Stimulated activated naive CD8-positive, alpha-beta T cell treated with anti-CD3 and anti-CD28 coated beads, Interleukin-15, Interleukin-2, amounts not matched to agents 100 U/mL and 50 U/mL, for 24 hours (primary cell): ENCODE measurements around the gene FAM171A1.
"Not testable (repeated sequence)": the region's sequence is repeated elsewhere in the genome, so short reads cannot be mapped to it uniquely, and the experiment has no call there.

Experiments used
- ATAC-seq: fragments of 150-1000 bp; cut with Tn5 transposase; one replicate; pipeline ENCODE4 v1.10.0; 2021
- DNase-seq: peaks from one replicate; pipeline ENCODE4 v3.0.0; 2021

FAM171A1 gene

DNA sequence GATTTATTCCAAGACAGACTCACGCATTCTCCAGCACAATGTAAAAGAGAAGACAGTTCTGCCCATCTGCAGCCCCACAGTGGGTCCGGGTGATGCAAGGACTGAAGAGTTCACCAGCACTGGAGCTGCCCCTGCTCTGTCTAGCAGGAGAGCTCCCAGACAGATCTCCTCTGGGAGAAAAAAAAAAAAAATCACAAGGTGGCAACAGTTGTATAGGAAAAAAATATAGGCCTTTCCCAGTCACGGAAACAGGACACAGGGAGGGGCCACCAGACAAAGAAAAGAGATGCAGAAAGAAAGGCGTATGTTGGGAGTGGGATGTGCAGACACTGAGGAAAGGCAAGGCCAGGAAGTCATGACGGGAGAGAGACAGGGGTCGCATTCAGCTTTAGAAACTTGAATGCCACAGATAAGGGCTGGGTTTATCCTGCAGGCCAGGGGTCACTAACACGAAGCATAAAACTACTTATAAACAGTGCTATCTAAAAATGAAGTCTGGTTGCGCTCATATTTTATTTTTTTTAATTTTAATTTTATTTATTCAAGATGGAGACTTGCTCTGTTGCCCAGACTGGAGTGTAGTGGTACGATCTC, 54.1 kb downstream of the FAM171A1 start:
- no peak for ATAC-seq
- no peak for DNase-seq

DNA sequence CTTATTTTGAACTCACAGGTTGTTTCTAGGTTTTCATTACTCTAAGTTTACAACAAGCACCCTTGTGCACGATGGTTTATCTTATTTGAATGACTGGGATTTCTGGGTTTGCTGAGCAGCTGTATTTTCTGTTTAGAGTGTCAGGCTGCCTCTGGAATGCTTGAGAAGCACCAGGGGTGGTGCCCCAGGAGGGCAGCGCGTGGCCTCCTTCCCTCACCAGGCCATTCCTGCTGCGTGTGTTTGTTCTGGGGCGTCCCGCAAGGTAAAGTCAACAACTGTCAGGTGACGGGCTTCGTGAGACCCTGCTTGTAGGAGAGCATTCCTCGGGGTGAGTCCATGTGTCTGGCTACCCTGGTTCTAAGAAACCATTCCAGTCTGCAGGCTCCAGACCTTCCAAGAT, 54.9 kb downstream of the FAM171A1 start:
- no peak for ATAC-seq

GRCh38 chr10:15315286-15315685, 55.8 kb downstream of the FAM171A1 start:
- DNase-seq (no peak), ATAC-seq (no peak)

More for the DNA sequence above, 54.9 kb downstream of the FAM171A1 start:
- DNase-seq, result no peak

DNA sequence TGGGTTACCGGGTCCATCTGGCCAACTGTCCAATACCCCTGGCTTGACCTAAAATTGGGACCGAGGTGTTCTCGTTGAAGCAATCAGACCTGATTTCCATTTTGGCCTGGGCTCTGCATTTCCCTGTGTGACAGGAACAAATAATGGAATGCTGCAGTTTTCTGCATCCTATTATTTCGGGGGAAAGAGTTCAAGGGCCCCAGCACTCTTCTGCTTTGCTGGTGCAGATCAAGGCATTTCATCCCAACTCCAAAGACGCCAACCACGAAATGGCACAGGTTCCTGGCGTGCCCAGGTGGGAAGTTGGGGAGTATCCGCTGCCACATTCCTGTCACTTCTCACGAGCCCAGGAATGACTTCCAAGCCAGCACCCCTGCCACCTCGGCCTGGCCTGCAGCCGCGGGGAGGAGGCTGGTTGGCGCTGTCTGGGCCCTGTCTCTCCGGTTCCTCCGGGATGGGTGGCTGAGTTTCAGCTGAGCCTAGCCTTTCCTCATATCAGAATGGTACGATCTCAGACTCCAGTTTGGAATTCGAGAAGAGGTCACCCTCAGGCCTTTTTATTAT, 56.5 kb downstream of the FAM171A1 start:
- ATAC-seq (no peak), DNase-seq (no peak)

DNA sequence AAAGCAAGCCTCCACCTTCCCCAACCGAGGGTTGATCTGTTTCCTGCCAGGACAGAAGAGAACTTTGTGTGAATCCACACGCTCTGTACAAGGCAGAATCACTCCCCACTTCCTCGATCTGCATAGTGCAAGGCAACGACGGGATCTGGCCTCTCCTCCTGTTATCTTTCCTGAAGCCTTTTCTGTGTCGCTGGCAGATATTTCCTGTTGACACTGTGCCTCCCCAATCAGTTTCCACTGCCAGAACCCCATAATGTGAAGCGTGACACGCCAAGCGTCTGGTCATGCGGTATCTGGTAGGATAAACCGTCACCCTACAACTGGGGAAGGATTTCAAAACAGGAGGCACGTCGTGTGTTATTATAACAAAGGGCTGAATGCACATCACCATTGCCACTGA, 57.2 kb downstream of the FAM171A1 start:
- ATAC-seq (no peak), DNase-seq (no peak)

DNA sequence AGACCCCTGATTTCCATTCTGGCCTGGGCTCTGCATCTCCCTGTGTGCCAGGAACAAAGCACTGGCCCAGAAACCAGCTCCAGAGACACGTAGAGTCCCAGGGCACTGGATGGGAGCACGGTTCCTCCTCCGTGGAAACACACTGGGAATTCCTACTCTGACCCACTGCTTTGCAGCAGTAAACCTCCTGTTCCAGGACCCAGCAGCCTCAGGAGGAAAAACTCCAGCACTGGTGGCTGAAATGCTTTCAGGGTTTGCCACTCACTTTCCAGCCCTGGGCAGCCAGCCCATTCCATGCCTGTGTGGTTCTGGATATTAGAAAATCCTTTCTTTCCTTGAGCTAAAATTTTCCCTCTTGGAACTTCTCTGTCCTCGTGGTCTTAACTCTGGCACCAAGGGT, 58.0 kb downstream of the FAM171A1 start:
- no peak for DNase-seq
- no peak for ATAC-seq

DNA sequence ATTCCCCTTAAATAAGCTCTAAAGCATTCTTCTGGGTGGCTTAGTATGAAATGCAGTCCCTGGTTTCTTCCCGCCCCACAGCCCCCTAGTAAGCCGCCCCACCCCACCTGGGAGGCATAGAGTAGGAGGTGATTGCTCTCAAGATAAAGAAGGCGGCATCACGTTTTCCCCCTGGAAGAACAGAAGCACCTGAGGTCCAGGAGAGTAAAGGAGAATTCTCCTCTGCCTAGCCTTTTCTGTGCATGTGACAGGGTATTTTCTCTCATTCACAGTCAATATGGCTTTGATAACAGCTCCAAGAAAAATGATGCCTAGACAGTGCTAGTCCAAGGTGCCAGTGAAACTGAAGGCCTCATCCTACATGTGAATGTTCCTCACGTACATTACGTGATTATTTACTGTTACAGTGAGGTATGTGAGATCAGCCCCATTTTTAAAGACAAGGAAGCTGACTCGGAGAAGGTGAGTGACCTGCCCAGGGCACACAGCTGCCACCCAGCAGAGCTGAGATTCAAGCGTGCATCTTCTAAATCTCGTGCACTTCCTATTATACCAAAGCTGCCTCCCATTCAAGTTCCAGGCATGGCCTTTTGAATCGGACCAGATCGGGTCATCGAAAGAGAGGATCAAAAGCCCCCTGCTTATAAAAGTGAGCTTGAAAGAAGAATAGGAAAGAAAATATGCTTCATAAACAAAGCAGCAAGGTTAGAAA, 59.4 kb downstream of the FAM171A1 start:
- no peak for ATAC-seq
- DNase-seq, result no peak

DNA sequence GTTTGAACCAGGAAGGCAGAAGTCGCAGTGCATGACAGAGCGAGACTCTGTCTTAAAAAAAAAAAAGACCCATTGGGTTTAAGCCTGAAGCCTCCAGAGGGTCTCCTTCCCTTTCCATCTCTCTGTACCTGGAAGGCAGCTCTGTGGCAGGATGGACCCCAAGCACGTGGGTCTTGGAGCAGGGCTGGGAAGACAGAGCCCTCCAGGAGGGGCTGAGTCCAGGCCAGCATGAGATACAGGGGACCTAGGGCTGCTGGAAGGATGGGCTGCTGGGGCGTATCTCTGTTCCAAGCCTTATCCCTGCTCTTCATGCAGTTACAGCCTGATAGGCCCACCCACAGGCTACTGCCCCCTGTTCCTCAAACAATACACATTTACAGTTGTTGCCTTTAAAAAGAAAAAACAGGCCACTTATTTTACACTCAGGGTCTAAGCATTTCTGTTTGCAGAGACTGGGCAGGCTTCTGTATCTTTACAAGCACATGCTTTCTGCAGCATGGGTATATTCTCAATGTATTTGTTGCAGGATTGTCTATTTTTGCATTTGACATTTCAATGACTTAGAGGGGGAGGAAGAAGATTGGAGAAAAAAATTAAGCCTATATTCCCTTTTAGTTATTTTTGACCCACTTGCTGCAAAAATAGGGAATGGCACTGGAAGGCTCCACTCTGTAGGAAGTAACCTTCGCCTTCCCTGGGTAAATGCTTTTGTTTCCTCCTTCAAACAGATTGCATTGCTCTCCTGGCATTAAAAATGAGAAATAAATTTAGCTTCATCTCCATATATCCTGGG, 60.1 kb downstream of the FAM171A1 start:
- no peak for ATAC-seq
- DNase-seq, result no peak

GRCh38 chr10:15309221-15309620, 61.9 kb downstream of the FAM171A1 start:
- no peak for ATAC-seq
- no peak for DNase-seq

- DNase-seq, result no peak
- ATAC-seq, result no peak
Measured at GRCh38 chr10:15306735-15307280, 64.3 kb downstream of the FAM171A1 start.

DNA sequence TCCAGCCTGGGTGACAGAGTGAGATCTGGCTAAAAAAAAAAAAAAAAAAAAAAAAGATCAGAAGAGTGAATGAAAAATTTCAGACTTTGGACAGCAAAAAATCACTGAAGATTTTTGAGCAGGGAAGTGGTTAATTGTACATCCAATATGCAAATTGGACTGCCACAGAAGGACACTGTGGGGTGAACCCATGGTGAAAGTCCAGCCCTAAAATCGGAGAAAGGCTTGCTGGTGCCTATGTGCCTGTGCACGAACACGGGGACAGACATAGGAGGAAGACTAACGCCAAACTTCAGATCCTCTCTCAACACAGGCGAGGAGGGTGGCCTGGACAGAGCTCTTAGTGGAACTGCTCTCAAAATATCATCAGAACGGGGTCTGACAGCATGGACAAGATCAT, 65.5 kb downstream of the FAM171A1 start:
- no peak for ATAC-seq
- DNase-seq, result no peak

GRCh38 chr10:15305161-15305560, 65.9 kb downstream of the FAM171A1 start:
- ATAC-seq (no peak), DNase-seq (no peak)

GRCh38 chr10:15302188-15302956, 68.7 kb downstream of the FAM171A1 start:
- DNase-seq, result not testable (repeated sequence)

GRCh38 chr10:15300697-15301096, 70.4 kb downstream of the FAM171A1 start:
- ATAC-seq, result no peak
- DNase-seq, result no peak

More at GRCh38 chr10:15302188-15302956, 68.7 kb downstream of the FAM171A1 start:
- ATAC-seq, result not testable (repeated sequence)

- no peak for ATAC-seq
Measured at GRCh38 chr10:15300145-15300544, 70.9 kb downstream of the FAM171A1 start.

DNA sequence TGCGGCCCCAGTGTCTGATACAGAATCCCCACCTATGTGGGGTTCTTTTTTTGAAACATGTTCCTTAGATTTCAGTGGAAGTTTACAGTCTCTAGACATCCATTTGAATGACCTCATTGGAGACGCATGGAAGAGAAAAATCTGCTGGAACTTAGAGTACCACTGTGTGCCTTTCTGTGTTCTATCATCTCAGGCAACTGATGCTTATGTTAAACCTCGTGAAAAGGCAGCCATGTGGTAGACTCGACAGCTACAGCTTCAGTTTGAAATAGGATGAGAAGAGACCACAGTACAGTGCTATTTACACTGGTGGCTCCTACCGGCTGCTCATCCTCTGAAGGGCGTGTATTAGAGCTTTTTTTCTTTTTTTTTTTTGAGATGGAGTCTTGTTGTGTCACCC, 74.4 kb downstream of the FAM171A1 start:
- no peak for ATAC-seq
- no peak for DNase-seq

More at GRCh38 chr10:15300145-15300544, 70.9 kb downstream of the FAM171A1 start:
- DNase-seq, result no peak

- DNase-seq, result no peak
- ATAC-seq, result no peak
Measured at GRCh38 chr10:15295537-15296325, 75.4 kb downstream of the FAM171A1 start.

GRCh38 chr10:15293862-15294842, 76.9 kb downstream of the FAM171A1 start:
- no peak for DNase-seq
- no peak for ATAC-seq

DNA sequence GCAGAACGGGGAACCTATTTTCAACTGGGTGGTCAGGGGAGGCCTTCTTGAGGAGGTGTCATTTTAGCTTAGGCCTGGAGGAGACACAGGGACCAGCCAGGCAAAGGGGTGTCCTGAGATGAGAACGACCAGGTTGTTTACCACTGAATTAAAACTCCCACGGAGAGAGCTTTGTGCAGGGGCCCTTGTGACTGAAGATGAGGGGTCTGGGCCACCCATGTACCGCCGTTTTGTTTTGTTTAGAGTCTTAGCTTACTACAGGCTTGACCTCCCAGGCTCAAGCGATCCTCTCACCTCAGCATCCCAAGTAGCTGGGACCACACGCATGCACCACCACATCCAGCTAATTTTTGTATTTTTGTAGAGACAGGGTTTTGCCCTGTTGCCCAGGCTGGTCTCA, 80.4 kb downstream of the FAM171A1 start:
- DNase-seq (no peak), ATAC-seq (no peak)

DNA sequence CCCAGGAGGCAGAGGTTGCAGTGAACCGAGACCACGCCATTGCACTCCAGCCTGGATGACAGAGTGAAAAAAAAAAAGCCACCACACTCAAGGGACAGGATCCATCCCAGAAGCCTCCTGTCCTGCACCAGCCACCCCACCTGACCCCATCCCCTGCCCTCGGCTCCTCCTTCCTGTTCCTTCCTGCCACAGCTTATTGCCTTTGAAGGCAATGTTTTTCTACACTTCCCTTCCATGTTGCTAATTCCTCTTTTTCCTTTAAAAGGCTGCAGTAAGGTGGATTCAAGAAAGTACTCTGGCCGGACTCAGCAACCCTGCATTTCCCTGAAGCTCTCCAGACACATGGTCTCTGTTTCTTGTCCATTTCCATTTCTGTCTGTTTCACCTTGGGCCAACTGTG, 80.9 kb downstream of the FAM171A1 start:
- no peak for ATAC-seq
- DNase-seq, result no peak
